GM19043 (cell line): ENCODE measurements around the gene C19orf53.
"Not testable (repeated sequence)": the region's sequence is repeated elsewhere in the genome, so short reads cannot be mapped to it uniquely, and the experiment has no call there.

Experiments used
- ATAC-seq: cut with Tn5 transposase; IDR thresholded peaks from one replicate; pipeline ENCODE4 v1.9.1; 2021; ENCODE audit warnings: low read depth; ENCODE audit not compliant: unreplicated experiment

C19orf53 gene

DNA sequence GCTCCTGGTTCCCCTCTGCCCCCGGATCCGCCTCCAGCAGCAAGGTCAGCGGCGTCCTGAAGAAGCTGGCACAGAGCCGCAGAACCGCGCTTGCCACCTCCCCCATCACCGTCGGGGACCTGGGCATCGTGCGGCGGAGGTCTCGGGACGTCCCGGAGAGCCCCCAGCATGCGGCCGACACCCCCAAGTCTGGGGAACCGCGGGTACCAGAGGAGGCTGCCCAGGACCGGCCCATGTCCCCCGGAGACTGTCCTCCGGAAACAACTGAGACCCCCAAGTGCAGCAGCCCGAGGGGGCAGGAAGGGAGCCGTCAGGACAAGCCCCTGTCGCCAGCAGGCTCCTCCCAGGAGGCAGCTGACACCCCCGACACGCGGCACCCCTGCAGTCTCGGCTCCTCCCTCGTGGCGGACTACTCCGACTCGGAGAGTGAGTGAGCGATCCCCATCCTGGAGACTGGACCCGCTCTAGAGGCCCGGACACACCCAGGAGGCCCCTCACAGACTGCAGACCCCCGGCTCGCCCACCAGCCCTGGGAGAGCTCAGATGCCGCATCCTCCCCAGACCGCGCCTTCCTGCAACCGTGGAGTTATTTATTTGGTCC, 11.5 kb upstream of the C19orf53 start:
- no peak for ATAC-seq

DNA sequence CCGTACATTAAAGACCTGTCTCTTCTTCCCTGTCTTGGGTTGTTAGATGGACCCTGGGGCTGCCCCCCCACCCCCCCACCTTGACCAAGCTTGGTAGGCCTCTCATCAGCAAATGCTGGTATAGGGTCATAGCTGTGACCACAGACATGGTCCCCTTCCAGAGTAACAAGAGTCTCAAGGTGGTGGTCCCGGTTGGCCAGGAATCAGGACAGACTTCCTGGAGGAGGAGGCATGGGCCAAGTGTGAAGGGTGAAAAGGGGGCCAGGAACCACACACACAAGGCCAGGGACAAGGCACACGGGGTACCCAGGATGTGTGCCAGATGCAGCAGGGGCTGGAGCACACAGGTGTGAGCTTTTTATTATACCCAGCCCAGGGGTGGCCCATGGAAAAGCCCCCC, 11.0 kb upstream of the C19orf53 start:
- ATAC-seq, result no peak

DNA sequence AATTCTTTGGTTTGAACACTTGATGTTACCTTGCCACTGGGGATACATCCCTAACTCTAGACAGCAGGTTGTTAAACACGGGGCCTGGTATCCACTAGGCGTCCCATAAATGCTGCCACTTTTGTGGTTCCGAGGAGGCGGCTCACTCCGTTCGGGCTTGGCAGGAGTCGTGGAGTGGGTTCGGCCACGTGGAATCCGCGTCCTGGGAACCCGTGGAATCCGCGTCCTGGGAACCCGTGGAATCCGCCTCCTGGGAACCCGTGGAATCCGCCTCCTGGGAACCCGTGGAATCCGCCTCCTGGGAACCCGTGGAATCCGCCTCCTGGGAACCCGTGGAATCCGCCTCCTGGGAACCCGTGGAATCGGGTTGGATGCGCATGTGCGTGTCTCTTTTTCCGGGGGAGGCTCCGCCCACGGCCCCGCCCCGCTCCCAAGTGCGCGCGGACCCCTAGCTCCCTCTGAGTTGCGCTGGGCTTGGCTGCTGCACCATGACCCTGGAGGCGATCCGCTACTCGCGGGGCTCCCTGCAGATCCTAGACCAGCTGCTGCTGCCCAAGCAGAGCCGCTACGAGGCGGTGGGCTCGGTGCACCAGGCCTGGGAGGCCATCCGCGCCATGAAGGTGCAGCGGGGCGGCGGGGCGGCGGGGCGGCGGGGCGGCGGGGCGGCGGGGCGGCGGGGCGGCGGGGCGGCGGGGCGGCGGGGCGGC, 10.0 kb upstream of the C19orf53 start, which contains the start of gene MRI1:
Gene MRI1, plus strand, starts transcription at position 422 of the 707 bp plus-strand sequence. Its CDS starts 67 bp downstream, at position 489.
- no peak for ATAC-seq

DNA sequence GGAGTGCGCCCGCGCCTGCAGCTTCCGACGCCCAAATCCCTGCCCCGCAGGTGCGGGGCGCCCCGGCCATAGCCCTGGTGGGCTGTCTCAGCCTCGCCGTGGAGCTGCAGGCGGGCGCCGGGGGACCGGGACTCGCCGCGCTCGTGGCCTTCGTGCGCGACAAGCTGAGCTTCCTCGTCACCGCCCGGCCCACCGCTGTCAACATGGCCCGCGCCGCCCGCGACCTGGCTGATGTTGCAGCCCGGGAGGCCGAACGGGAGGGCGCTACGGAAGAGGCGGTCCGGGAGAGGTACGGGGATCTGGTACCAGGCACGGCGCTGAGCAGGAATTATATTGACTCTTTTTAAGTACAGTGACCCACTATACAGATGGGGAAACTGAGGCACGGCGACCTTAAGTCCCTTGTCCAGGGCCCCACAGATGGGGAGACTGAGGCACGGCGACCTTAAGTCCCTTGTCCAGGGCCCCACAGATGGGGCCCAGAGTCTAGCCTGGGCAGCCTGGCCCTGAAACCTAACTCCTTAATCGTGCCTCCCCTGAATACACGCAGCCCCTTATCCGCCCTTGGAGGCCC, 9.3 kb upstream of the C19orf53 start:
- no peak for ATAC-seq

DNA sequence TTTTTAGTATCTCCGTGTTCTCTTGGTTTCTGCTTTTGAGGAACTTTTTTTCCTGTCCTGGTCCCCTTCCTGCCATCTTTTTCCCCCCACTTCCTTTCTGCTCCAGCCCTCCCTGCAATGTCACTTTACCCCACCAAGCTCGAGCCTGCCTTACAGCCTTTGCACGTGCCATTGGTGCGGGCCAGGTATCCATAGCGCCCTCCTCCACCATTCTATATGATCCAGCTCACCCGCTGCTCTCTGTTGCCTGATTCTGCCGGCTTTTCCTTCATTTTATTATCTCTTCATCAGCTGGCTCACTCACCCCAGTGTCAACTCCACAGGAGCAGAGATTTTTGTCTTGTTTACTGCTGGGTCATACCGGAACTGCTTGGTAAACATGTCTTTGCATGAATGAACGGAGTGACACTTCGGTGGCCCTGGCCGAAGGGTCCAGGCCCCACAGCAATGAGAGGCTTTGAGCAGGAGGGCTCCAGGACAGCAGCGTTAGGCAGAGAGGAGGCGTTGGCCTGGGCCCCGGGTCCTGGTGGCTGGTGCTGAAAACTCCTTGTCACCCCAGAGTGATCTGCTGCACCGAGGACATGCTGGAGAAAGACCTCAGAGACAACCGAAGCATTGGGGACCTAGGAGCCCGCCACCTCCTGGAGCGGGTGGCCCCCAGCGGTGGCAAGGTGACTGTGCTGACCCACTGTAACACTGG, 8.7 kb upstream of the C19orf53 start:
- no peak for ATAC-seq

DNA sequence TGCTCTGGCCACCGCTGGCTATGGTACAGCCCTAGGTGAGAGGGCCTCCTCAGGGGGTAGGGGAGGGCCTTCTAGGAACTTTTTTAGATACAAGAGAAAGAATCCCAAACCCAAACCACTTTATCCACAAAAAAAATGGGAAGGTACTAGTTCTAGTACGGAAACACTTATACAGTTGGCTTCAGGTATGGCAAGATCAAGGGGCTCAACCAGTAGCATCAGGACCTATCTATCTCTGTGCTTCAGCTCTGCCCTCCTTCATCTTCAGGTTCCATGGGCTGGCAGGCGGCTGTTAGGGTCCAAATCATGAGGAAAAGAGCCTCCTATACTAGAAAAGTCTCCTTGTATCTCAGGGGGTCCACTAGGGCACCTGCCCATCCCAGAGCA, 8.2 kb upstream of the C19orf53 start:
- ATAC-seq, result no peak

DNA sequence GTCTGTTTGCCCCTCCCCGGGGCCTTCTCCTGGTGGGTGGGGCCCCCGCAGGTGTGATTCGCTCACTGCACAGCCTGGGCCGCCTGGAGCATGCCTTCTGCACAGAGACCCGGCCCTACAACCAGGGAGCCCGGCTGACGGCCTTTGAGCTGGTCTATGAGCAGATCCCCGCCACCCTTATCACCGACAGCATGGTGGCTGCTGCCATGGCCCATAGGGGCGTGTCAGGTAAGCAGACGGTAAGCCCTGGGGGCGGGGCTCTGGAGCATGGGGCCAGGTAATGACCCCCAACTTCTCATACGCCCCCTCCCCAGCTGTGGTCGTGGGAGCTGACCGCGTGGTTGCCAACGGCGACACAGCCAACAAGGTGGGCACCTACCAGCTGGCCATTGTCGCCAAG, 5.7 kb upstream of the C19orf53 start:
- ATAC-seq, result no peak

DNA sequence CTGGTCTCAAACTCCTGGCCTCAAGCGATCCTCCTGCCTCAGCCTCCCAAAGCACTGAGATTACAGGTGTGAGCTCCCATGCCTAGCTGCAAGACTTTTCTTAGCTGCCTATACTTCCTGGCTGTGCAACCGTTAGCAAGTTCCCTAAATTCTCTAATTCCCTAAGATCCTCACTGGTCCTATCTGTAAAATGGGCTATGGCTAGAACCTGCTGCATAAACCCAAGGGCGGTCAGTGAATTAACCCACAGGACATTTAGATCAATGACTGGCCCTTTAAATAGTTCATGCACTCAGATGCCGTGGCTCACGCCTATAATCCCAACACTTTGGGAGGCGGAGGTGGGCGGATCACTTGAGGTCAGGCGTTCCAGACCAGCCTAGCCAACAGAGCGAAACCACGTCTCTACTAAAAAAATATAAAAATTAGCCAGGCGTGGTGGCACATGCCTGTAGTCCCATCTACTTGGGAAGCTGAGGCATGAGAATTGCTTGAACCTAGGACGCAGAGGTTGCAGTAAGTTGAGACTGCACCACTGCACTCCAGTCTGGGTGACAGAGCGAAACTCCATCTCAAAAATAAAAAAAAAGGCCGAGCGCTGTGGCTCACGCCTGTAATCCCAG, 4.1 kb upstream of the C19orf53 start:
- no peak for ATAC-seq

DNA sequence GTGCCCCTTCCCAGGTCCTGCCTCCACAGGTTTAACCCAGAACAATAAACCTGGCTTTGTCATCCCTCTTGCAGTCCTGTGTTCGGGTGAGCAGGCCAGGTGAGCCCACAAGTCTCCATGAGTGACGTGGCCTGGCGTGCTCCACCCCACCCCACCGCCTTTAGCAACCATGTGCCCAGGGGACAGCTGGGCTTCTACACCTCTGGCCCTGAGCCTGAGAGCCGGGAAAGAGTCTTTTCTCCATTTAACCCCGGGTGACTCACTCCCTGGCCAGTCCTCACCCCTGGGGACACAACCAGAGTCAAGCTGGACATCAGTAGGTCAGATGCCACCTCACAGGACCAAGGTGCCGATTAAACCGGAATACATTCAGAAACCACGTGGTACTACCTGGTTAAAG, 4.1 kb downstream of the C19orf53 start:
- ATAC-seq, result no peak

DNA sequence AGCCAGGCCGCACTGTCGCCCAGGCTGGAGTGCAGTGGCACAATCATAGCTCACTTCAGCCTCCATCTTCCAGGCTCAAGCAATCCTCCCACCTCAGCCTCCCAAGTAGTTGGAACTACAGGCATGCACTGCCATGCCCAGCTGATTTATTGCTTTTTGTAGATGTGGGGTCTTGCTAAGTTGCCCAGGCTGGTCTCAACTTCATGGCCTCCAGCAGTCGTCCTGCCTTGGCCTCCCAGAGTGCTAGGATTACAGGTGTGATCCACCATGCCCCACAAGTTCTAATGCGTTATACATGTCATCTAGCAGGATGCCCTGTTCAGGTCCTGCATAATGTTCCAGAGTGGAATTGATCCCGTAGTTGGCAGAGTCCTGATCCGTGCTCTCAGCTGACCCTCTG, 4.6 kb downstream of the C19orf53 start:
- ATAC-seq, result no peak

DNA sequence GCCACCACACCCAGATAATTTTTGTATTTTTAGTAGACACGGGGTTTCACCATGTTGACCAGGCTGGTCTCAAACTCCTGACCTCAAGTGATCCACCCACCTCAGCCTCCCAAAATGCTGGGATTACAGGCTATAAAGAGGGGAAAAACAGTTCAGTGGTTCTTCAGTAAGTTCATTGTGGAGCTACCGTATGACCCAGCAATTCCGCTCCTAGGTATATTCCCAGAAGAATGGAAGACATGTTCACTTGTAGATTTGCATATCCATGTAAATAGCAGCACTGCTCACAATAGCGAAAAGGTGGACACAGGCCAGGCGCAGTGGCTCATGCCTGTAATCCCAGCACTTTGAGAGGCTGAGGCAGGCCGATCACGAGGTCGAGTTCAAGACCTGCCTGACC, 5.5 kb downstream of the C19orf53 start:
- ATAC-seq, result not testable (repeated sequence)

DNA sequence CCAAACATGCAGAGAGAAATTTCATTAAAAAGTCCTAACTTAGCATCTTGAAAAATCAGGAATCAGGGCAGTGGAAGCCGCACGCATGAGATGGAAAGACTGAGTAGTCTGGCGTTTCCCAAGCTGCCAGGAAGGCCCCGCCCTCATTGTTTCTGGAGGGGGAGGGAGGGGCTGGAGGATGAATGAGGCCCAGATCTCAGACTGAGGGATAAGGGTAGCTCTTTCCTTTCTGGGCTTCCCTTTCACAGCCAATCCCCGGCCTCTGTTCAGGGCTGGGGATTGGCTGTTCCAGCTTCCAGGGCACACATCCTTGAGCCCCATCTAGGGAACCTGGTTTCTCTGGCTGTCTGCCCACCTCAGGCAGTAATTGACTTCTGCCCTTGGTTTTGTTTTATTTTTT, 7.3 kb downstream of the C19orf53 start:
- no peak for ATAC-seq

DNA sequence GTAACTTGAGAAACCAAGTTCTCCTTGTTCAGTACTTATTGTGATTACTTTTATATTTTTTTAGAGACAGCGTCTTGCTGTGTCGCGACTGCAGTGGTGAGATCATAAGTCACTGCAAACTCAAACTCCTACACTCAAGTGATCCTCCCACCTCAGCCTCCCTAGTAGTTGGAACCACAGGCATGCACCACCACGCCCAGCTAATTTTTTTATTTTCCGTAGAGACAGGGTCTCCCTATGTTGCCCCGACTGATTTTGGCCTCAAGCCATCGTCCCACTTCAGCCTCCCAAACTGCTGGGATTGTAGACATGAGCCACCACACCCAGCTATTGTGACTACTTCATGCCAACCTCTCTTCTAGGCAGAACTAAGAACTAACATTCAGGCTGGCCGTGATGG, 8.3 kb downstream of the C19orf53 start:
- ATAC-seq, result no peak

DNA sequence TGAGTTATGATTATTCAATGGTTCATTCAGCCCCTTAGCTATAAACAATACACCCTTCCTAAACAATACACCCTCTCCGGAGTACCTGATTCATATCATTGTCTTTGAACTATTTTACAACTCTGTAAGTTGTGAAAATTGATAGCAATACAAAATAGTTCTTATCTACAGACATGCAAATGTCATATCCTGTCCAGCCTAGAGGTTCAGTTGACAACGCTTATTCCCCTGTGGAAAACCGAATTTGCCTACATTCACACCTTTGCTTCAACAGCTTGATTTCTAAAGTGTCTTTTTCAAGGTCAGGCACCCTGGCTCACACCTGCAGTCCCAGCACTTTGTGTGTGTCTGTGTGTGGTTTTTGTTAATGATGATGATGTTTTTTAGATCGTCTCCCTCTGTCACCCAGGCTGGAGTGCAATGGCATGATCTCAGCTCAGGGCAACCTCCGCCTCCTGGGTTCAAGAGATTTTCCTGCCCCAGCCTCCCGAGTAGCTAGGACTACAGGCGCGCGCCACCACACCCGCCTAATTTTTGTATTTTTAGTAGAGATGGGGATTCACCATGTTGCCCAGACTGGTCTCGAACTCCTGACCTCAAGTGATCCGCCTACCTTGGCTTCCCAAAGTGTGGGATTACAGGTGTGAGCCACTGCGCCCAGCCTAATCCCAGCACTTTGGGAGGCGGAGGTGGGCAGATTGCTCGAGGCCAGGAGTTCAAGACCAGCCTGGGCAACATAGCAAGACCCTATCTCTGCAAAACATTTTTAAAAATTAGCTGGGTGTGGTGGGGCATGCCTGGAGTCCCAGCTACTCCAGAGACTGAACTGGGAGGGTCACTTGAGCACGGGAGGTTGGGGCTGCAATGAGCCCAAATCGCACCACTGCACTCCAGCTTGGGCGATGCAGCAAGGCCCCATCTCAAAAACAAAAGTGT, 9.6 kb downstream of the C19orf53 start:
- no peak for ATAC-seq

DNA sequence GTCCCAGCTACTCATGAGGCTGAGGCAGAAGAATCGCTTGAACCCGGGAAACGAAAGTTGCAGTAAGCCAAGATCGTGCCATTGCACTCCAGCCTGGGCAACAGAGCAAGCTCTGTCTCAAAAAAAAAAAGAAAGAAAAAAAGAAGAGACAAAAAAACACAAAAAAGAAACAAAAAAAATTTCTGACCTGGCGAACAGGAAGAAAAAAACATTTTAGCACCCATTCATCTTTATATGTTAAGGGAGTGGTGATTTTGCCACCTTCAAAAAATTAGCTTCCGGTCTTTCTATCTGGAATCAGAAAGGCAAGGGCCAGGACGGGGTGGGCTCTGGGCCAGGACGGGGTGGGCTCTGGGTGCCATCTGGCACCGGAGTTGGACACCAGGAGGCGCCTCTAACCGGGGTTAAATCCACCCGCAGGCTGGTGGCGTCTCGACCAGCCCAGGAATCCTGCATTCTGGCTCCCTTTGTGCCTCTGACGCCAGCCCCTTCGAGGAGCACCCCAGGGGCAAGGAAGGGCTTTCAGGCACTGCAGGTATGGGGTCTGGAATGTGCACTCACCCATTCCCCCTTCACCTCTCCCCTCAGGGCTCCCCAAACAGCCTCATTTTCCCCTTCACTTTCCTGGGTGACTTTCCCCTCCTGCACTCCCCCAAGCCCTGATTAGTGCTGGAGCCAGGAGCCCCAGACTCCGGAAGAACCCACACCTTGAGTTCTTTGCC, 10.6 kb downstream of the C19orf53 start:
- no peak for ATAC-seq

DNA sequence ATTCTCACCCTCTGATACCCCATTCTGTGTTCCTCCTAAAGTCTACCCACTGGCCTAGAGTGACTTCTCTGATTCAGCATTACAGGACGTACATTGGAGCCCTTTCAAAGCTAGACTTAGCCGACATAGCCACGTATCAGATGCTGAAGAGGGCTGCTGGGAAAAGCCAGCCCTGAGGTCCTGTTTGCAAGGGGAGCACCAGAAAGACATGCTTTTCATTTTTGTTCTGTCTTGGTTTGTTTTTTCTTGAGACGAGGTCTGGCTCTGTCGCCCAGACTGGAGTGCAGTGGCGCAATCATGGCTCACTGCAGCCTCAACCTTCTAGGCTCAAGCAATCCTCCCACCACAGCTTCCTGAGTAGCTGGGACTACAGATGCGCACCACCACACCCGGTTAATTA, 14.7 kb downstream of the C19orf53 start:
- ATAC-seq, result no peak

DNA sequence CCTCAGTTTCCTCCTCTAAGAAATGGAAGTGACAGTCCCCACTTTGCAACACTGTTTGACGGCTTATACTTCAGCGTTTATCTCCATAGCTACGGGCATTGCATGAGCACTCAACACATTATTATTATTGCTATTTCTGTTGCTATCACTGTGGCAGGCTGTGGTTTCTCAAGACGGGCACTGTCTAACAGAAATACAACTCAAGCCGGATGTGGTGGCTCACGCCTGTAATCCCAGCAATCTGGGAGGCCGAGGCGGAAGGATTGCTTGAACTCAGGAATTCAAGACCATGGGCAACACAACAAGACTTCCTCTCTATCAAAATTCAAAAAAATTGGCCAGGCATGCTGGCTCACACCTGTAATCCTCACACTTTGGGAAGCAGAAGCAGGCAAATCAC, 16.1 kb downstream of the C19orf53 start:
- ATAC-seq, result no peak

DNA sequence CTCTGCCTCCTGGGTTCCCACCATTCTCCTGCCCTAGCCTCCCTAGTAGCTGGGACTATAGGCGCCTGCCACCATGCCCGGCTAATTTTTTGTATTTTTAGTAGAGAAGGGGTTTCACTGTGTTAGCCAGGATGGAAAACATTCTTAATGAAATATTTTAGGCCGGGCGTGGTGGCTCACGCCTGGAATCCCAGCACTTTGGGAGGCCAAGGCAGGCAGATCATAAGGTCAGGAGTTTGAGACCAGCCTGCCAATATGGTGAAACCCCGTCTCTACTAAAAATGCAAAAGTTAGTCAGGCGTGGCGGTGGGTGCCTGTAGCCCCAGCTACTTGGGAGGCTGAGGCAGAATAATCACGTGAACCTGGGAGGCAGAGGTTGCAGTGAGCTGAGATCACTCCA, 19.1 kb downstream of the C19orf53 start:
- not testable (repeated sequence) for ATAC-seq

DNA sequence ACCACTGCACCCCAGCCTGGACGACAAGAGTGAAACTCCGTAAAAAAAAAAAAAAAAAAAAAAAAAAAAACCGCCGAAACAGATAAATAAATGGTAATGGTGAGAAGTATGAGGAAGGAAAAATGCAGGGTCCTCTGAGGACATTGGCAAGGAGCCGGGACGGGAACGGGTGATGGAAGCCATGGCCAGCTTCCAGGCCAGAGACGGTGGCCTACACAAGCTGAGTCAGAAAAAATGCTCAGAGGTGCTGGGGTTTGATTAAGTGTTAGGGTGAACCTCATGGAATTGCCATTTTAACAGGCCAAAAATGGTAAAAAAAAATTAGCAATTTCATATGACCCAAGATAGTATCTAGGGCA, 20.1 kb downstream of the C19orf53 start:
- ATAC-seq, result no peak
